HepG2 (cell line): Measurements from ENCODE around the gene PRM3. TPM values are rescaled to one million over a fixed set of nuclear protein-coding genes. Genes with fewer than 3 reads are reported as not detected.

Source experiments
- ATAC-seq: fragments of 200-7000 bp; cut with Tn5 transposase; 3 replicates; pipeline ENCODE4 v1.9.1; 2020; ENCODE audit warnings: mild to moderate bottlenecking, moderate library complexity
- BruUV-seq: library from RNA; stranded (reverse); fragments of 400-500 nt; replicated peaks from 2 replicates; lab custom pipeline; 2021; lab: Mats Ljungman, UMichigan
- CTCF ChIA-PET: fragments of 300-600 bp; formaldehyde crosslinking; extraction: SDS; loops from one replicate; lab custom pipeline; 2021; ENCODE audit warnings: low total read pairs, inconsistent platforms, low intra/inter-chr PET ratio; lab: Yijun Ruan, JAX
- POLR2A ChIA-PET: fragments of 350-600 bp; sonication (Branson Sonifier 250); formaldehyde crosslinking; loops from one replicate; lab custom pipeline; 2020; ENCODE audit warnings: antibody characterized with exemption, inconsistent platforms; lab: Yijun Ruan, JAX
- DNase-seq: peaks from one replicate; pipeline ENCODE4 v3.0.0-alpha.2; 2015; ENCODE audit warnings: low spot score
- FAIRE-seq: peaks from 3 replicates; lab custom pipeline; 2011; peaks lifted over from hg19 to GRCh38; lab: Jason Lieb, UNC
- H2AFZ ChIP-seq: one replicate; pipeline ENCODE4 v1.6.1; 2011; ENCODE audit warnings: low read length, inconsistent platforms
- H3K27ac ChIP-seq: fragments of 300-600 bp; 3 replicates; pipeline ENCODE4 v1.8.0; 2011; ENCODE audit warnings: mixed run types, mild to moderate bottlenecking, mixed read lengths, low read length, inconsistent platforms; ENCODE audit not compliant: insufficient read depth; ENCODE audit errors: extremely low read length
- H3K27me3 ChIP-seq, 2 experiments: fragments of 200-600 bp in 1 of 2; 2 replicates in 1 of 2; 3 replicates in 1 of 2; pipeline versions ENCODE4 v1.6.0 to v1.8.0; 2011; ENCODE audit warnings: low read length in 2 of 2, mild to moderate bottlenecking in 2 of 2, moderate library complexity in 2 of 2, inconsistent platforms in 1 of 2; ENCODE audit not compliant: insufficient read depth in 2 of 2, control insufficient read depth in 1 of 2
- H3K36me3 ChIP-seq, 2 experiments: fragments of 200-600 bp in 1 of 2; replicated peaks in 1 of 2; 2 replicates in 1 of 2; 3 replicates in 1 of 2; pipeline versions ENCODE4 v1.5.1 to v1.8.0; 2011; ENCODE audit warnings: low read length in 2 of 2, inconsistent platforms in 1 of 2; ENCODE audit not compliant: insufficient read depth in 2 of 2, control insufficient read depth in 1 of 2
- H3K4me1 ChIP-seq: 2 replicates; pipeline ENCODE4 v1.5.1; 2012; ENCODE audit warnings: low read length, inconsistent platforms; ENCODE audit not compliant: insufficient read depth
- H3K4me2 ChIP-seq: 2 replicates; pipeline ENCODE4 v1.6.0; 2011; ENCODE audit warnings: low read depth, low read length, inconsistent platforms
- H3K4me3 ChIP-seq, 3 experiments: fragments of 200-600 bp in 1 of 3; sonication (generic), shearing (Covaris generic) in 1 of 3; replicated peaks in 1 of 3; 2 replicates each; pipeline ENCODE4 v1.5.1; 2011 to 2016; ENCODE audit warnings: low read length in 3 of 3, inconsistent platforms in 2 of 3, low read depth in 2 of 3, mild to moderate bottlenecking in 2 of 3, control low read depth in 1 of 3, mixed read lengths in 1 of 3; ENCODE audit not compliant: insufficient read depth in 1 of 3
- H3K79me2 ChIP-seq: one replicate; pipeline ENCODE4 v1.6.1; 2011; ENCODE audit warnings: low read length, inconsistent platforms; ENCODE audit not compliant: insufficient read depth
- H3K9ac ChIP-seq: 2 replicates; pipeline ENCODE4 v1.6.0; 2011; ENCODE audit warnings: mild to moderate bottlenecking, low read depth, low read length, inconsistent platforms; ENCODE audit not compliant: insufficient read depth
- H3K9me3 ChIP-seq: 2 replicates; pipeline ENCODE4 v1.5.1; 2012; ENCODE audit warnings: mild to moderate bottlenecking, low read length
- H4K20me1 ChIP-seq: 2 replicates; pipeline ENCODE4 v1.6.0; 2011; ENCODE audit warnings: inconsistent platforms, mild to moderate bottlenecking, low read length, moderate library complexity; ENCODE audit not compliant: insufficient read depth
- ARID2 ChIP-seq: sonication (generic); formaldehyde crosslinking; IDR thresholded peaks from 2 replicates; pipeline ENCODE4 v1.8.1; 2022; ENCODE audit warnings: mild to moderate bottlenecking, missing genetic modification reagents, borderline replicate concordance
- ATF3 ChIP-seq: sonication (generic); formaldehyde crosslinking; IDR thresholded peaks from 2 replicates; pipeline ENCODE4 v1.4.0; 2020; ENCODE audit warnings: missing genetic modification reagents
- HNF1A ChIP-seq, 2 experiments: sonication (generic) in 1 of 2; formaldehyde crosslinking in 1 of 2; IDR thresholded peaks; 2 replicates each; pipeline versions ENCODE4 v1.4.0 to v1.6.1; 2016 to 2020; ENCODE audit warnings: borderline replicate concordance in 1 of 2, low read depth in 1 of 2, mild to moderate bottlenecking in 1 of 2, missing genetic modification reagents in 1 of 2
- KLF12 ChIP-seq: sonication (generic); formaldehyde crosslinking; IDR thresholded peaks from 2 replicates; pipeline ENCODE4 v1.4.0; 2020; ENCODE audit warnings: missing genetic modification reagents, borderline replicate concordance
- KLF15 ChIP-seq: sonication (generic); formaldehyde crosslinking; IDR thresholded peaks from 2 replicates; pipeline ENCODE4 v1.8.1; 2023; ENCODE audit warnings: borderline replicate concordance, mild to moderate bottlenecking, inconsistent platforms, missing genetic modification reagents, mixed read lengths
- MAFG ChIP-seq: sonication (generic); formaldehyde crosslinking; IDR thresholded peaks from 2 replicates; pipeline ENCODE4 v1.5.1; 2020; ENCODE audit warnings: mild to moderate bottlenecking, missing genetic modification reagents
- PCBP1 ChIP-seq: fragments of 200-400 bp; formaldehyde crosslinking; IDR thresholded peaks from 2 replicates; pipeline ENCODE4 v1.6.1; 2017; ENCODE audit warnings: mild to moderate bottlenecking, low read depth, low read length, borderline replicate concordance
- ZC3H4 ChIP-seq: sonication (generic); formaldehyde crosslinking; IDR thresholded peaks from 2 replicates; pipeline ENCODE4 v1.4.0; 2020; ENCODE audit warnings: missing genetic modification reagents, borderline replicate concordance
- ZNF101 ChIP-seq: sonication (generic); formaldehyde crosslinking; IDR thresholded peaks from 2 replicates; pipeline ENCODE4 v1.4.0; 2020; ENCODE audit warnings: mild to moderate bottlenecking, low read depth, missing genetic modification reagents, borderline replicate concordance
- ZNF251 ChIP-seq: sonication (generic); formaldehyde crosslinking; IDR thresholded peaks from 2 replicates; pipeline ENCODE4 v1.9.0; 2021; ENCODE audit warnings: mild to moderate bottlenecking, missing genetic modification reagents
- ZNF256 ChIP-seq: sonication (generic); formaldehyde crosslinking; conservative IDR thresholded peaks from 2 replicates; pipeline ENCODE4 v1.4.0; 2020; ENCODE audit warnings: missing genetic modification reagents
- ZNF282 ChIP-seq: fragments of 450-650 bp; IDR thresholded peaks from 2 replicates; pipeline ENCODE4 v1.6.1; 2018; ENCODE audit not compliant: partially characterized antibody
- WGBS: methylation state at CpG from one replicate; pipeline ENCODE4 v1.1.6; 2017; ENCODE audit warnings: low lambda C conversion rate; 5-methylcytosine and 5-hydroxymethylcytosine counted together
- in situ Hi-C: cut with HindIII; loops from 2 replicates; pipeline ENCODE4 v1.10.0; 2017; ENCODE audit warnings: low pct_unique_long_range_greater_than_20kb; ENCODE audit not compliant: extremely low pct_ligation_motif_present
- intact Hi-C: fragments of 100-400 bp; cut with micrococcal nuclease; formaldehyde crosslinking; loops from one replicate; pipeline ENCODE4 v1.10.0; 2022; ENCODE audit not compliant: unreplicated experiment
- polyA plus RNA-seq, 8 experiments: library from polyadenylated mRNA; depleted of rRNA in 3 of 8; stranded (reverse) in 7 of 8; unstranded in 1 of 8; fragments of >200 nt; fragmentation: Illumina TruSeq in 4 of 8; extraction: Trizol in 4 of 8; gene quantifications; 2 replicates each; pipeline versions ENCODE4 v1.2.1 to v1.2.3, GENCODE V29; 2011 to 2016; ENCODE audit warnings: low read depth in 4 of 8, missing spikeins in 1 of 8, mixed read lengths in 1 of 8; ENCODE audit not compliant: insufficient read depth in 1 of 8
- total RNA-seq, 5 experiments: library from RNA; depleted of rRNA; stranded (reverse); fragments of >200 nt; fragmentation: Illumina TruSeq; extraction: Trizol; gene quantifications; 2 replicates each; pipeline ENCODE4 v1.2.3, GENCODE V29; 2016; ENCODE audit warnings: low read depth in 1 of 5

The PRM3 gene
- total and polyA plus RNA-seq, 2 of the 13 experiments (the other 11 are each of a cell fraction or from before 2014, with no cell fraction given): not detected

GRCh38 chr16:11273721-11274324, 394 bp upstream of the PRM3 start (continued):
- TF ChIP-seq HNF1A (IDR thresholded peaks at IDR 0.05; ENCODE audit: low read depth) (no peak), HNF1A (CRISPR knock-in tag; IDR thresholded peaks at IDR 0.05; ENCODE audit: borderline replicate concordance) (peak; percentile 51; the same call in 1 of the 2 replicates), ZNF101 (CRISPR knock-in tag) (no peak), KLF12 (CRISPR knock-in tag) (no peak)

- FAIRE-seq: no peak
- no peaks in the 10 kb centered on the region for H3K79me2 ChIP-seq
- in situ Hi-C loops: no loop called here
- BruUV-seq: no TSS peak
- intact Hi-C loops: no loop called here
- no peaks in the 10 kb centered on the region for H3K36me3 ChIP-seq
- no peaks in the 10 kb centered on the region for H4K20me1 ChIP-seq
- no peaks in the 10 kb centered on the region for H3K27me3 ChIP-seq
- CTCF ChIA-PET: no interaction called here
- peak overlapping the region; percentile 81 for H3K27ac ChIP-seq
- ATAC-seq: no peak
- no peak overlapping the region for H3K9ac ChIP-seq
- no peaks in the 10 kb centered on the region for H3K9me3 ChIP-seq
- peaks cover 90% of the 10 kb centered on the region for H3K4me1 ChIP-seq
- H3K4me2 ChIP-seq: no peak overlapping the region
- DNase-seq: no peak
- POLR2A ChIA-PET: interaction anchor here (2.9 to 14.0 kb wide), 2 partner anchors 15 to 25 kb away, joined by 31 to 351 read pairs; partner anchors contain the start of gene SOCS1
- WGBS: 86% methylated on average over 6 of the region's 6 CpGs
- H3K4me3 ChIP-seq: no peak overlapping the region
- no peak overlapping the region for H2AFZ ChIP-seq
- no peak for TF ChIP-seq ATF3 (CRISPR knock-in tag)
- no peak for TF ChIP-seq ARID2 (CRISPR knock-in tag)
- no peak for TF ChIP-seq KLF15 (CRISPR knock-in tag)
- no peak for TF ChIP-seq ZNF256 (CRISPR knock-in tag)
- no peak for TF ChIP-seq MAFG (CRISPR knock-in tag)
- no peak for TF ChIP-seq PCBP1
- no peak for TF ChIP-seq ZC3H4
- no peak for TF ChIP-seq ZNF251
- TF ChIP-seq ZNF282: no peak
These were observed 945 bp downstream of the PRM3 start for GRCh38 chr16:11272484-11272883.
